Activated T-cell treated with anti-CD3 and anti-CD28 coated beads for 24 hours (primary cell): Measurements from ENCODE around the gene TPSAB1.

Source experiments
- DNase-seq: peaks from one replicate; pipeline ENCODE4 v3.0.0-alpha.2; 2020; ENCODE audit warnings: low read depth

The TPSAB1 gene

DNA sequence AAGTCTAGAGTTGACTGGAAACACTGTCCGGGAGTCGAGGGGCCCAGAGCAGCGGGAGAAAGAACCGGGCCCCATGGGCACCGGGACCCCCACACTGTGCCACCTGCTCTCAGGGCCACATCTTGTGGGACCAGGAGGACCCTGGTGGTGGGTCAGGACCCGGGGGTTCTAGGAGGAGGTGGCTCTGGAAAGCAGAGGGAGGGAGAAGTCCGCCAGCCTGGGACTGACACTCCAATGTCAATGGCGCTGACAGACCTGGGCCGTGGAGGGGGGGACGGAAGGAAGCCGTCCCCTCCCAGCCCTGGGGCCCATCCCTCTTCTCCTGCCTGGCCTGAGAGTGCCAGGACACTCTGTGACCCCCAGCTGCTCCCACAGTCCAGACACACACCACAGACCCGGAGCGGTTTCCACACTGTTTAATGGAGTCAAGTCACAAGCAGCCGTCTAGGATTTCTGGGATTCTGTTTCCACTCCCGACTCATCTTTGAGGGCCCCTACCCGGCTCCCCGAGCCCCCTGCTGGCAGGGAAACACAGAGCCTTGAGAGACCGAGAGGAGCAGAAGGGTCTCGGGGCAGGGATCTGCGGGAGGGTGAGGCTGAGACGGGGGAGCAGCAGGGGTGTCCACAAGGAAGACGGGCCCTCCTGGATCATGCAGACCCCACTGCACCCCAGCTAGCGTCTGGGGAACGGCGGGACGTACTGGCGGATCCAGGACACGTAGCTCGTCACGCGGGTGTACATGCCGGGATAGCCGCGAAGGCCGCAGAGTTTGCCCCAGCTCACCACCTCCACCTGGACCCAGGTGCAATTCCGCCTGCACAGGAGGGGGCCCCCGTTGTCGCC lies 45.4 kb downstream of the TPSAB1 start:
- DNase-seq: no peak

DNA sequence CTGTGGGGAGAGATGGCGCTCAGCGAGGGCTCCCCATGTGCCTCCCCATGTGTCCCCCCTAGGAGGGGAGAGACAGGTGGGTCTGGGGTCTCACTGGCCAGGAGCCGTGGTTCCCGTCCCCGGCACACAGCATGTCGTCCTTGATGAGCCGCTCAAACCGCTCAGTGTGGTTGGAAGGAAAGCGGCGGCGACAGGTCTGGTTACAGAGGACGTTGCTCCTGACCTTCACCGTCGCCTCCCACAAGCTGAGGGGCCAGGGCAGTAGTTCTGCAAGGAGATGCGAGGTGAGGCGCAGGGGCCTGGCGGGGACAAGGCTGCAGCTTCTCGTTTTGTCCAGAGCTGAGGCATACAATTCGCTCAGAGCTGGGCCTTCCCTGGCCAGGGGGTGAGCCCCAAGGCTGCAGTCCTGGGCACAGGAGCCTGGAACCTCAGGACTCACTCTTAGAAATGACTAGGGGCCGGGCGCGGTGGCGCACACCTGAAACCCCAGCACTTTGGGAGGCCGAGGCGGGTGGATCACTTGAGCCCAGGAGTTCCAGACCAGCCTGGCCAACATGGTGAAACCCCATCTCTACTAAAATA lies 46.1 kb downstream of the TPSAB1 start:
- DNase-seq: no peak

DNA sequence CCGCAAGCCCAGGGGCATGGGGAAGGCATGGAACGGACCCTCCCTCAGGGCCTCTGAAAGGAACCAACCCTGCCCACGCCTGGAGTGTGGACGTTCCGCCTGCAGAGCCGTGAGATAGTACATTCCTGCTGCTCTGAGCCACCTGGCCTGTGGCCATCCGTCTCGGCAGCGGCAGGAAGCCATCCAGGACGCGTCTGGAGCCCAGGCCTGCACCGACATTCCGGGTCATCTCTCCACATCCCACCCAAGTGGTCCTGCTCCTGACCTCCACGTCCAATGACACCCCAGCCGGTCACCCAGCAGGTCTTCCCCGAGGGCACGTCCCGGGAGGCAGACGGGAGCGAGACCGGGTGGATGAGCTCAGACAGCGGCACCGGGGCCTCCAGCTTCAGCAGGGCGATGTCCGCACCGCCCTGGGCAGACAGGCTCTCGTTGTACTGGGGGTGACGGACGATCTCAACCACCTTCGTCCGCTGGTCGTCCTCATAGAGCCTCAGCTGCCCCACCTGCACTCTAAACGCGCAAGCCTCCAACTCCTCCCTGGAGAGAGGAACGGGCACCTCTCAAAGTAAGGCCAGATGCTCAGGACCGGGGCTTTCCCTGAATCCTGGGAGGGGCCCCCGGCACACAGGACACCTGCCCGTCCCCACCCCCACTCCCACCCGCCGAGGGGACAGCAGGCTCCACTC lies 47.6 kb downstream of the TPSAB1 start:
- no peak for DNase-seq

DNA sequence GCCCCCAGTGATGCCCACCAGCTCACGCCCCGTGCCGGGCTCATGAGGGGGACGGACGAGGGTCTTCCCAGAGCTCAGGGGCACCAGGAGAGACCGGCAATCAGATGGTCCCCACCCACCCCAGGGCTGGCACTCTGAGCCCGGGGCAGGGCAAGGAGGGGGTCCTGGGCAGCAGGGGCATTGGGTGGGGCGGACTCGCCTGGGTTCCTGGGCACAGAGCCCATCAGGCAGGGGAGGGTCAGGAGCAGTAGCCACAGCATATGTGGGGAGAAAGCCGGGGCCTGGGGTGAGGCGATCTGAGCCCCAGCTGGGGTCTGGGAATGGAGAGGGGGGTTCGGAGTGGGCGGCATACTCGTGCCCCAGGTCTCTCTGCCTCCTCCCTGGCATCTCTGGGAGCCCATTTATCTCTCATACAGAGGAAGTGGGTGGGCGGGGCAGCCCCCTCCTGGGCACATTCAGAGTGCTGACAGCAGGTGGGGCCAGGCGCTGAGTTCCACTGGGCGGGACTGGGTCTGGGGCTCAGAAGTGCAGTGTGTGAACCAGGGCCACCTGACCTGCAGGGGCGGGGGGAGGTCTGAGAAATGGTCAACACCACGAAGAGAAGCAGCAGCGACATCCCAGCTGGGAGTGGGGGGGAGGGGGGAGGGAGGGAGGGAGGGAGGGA lies 48.4 kb downstream of the TPSAB1 start:
- DNase-seq: no peak

DNA sequence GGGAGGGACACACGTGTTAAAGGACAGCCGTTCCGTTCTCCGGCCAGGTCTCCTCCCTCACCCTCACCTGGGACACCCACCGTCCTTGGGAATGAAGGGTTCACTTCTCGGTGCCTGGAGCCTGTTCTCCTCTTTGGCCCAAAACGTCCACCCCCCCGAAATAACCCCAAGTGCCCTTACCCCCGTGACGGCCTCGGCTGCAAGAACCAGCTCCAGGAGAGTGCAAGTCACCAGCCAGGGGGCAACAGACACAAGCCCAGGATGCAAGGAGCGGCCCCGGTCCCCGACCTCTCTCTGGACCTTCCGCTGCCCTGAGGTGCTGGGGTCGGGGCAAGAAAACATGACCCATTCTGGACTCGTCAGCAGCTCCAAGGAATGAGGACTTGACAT lies 49.0 kb downstream of the TPSAB1 start:
- no peak for DNase-seq

DNA sequence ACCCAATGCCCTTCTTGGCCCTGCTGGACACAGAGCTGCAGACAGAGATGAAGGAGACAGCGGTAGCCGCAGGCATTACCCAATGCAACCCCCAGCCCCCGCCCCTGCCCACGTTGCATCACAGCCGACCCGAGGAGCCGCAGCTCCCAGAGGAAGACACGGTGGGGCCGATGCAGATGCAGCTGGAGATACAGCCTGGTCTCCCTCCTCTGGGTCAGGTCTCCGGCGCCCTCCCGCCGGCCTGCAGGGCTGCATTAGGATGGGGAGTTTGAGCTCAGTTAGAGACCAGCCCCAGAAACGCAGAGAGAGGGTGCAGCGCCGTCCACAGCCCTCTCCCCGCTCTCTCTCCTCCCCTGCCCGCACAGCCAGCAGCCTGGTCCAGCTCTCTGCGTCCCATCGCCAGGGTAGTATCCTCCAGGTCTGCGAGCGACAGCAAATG lies 49.6 kb downstream of the TPSAB1 start:
- no peak for DNase-seq

DNA sequence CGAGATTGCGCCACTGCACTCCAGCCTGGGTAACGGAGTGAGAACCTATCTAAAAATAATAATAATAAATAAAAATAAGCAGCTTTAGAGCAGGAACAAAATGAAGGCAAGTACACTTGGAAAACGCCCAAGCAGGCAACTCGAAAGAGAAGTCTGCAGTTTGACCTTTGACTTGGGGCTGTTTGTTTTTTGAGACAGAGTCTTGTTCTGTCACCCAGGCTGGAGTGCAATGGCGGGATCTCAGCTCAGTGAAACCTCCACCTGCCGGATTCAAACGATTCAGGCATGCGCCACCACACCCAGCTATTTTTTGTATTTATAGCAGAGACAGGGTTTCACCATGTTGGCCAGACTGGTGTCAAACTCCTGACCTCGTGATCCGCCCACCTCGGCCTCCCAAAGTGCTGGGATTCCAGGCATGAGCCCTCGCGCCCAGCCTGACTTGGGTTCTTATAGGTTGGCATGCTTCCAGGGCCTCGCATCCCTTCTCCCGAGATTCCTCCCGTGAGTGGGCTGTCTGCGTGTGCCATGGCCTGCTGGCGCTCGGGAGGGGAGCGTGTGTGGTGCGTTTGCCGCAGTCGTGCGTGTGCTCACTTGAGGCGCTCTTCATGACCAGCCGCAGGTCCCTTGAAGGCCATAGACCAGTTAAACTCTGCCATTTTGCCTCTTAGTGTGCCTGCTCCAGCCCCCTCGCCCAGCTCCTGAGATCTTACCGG lies 50.5 kb downstream of the TPSAB1 start:
- no peak for DNase-seq

DNA sequence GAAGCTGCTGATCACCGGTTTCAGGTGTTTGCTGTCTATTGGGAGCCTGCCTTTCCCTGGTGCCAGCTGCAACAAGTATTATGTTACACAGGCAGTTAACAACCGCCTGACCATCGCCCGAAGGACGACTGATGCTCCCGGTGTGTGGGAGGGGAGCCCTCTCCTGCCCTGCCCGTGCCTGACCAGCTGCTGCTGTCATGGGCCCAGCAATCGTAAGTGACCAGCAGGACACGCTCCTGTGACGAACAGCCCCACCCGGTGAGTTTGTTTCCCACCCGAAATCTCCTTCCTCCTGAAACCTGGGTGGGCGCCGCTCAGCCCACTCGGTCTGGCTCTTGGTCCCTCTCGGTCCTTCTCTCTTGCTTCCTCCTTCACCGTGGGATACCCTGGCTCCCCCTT lies 51.1 kb downstream of the TPSAB1 start:
- no peak for DNase-seq
